GM12878 (cell line): ENCODE data around the gene TRIM41. TPM values are rescaled to one million over a fixed set of nuclear protein-coding genes. Genes with fewer than 3 reads are reported as not detected.

ENCODE experiments used
- ATAC-seq: fragments of 200-7000 bp; cut with Tn5 transposase; 3 replicates; pipeline ENCODE4 v1.9.1; 2020; ENCODE audit warnings: mild to moderate bottlenecking, moderate library complexity
- BruUV-seq: library from RNA; stranded (reverse); fragments of 400-500 nt; replicated peaks from 2 replicates; lab custom pipeline; 2021; lab: Mats Ljungman, UMichigan
- CTCF ChIA-PET: fragments of 300-600 bp; sonication (Branson Sonifier 250); formaldehyde crosslinking; extraction: SDS; loops from one replicate; lab custom pipeline; 2021; ENCODE audit warnings: inconsistent platforms; lab: Yijun Ruan, JAX
- POLR2A ChIA-PET: fragments of 350-600 bp; formaldehyde crosslinking; extraction: SDS; loops from one replicate; lab custom pipeline; 2021; ENCODE audit warnings: inconsistent platforms; lab: Charles Lee
- RAD21 ChIA-PET: fragments of 300-600 bp; sonication (Branson Sonifier 250); formaldehyde crosslinking; loops from one replicate; lab custom pipeline; 2023; ENCODE audit warnings: antibody characterized with exemption; ENCODE audit not compliant: unreplicated experiment; lab: Charles Lee
- SMC1A ChIA-PET: fragments of 300-600 bp; sonication (Branson Sonifier 250); formaldehyde crosslinking; loops from one replicate; lab custom pipeline; 2023; ENCODE audit not compliant: unreplicated experiment, uncharacterized antibody; lab: Charles Lee
- DNase-seq: peaks from one replicate; pipeline ENCODE4 v3.0.0-alpha.2; 2011; ENCODE audit warnings: low read depth, low spot score
- FAIRE-seq: peaks from 3 replicates; lab custom pipeline; 2011; peaks lifted over from hg19 to GRCh38; lab: Jason Lieb, UNC
- H2AFZ ChIP-seq: 2 replicates; pipeline ENCODE4 v1.6.0; 2011; ENCODE audit warnings: low read depth, low read length, control low read depth; ENCODE audit not compliant: control insufficient read depth
- H3K27ac ChIP-seq: 2 replicates; pipeline ENCODE4 v1.5.1; 2011; ENCODE audit warnings: control low read depth; ENCODE audit not compliant: control insufficient read depth, insufficient read depth
- H3K27me3 ChIP-seq, 2 experiments: replicated peaks in 1 of 2; 2 replicates each; pipeline versions ENCODE4 v1.6.0 to v1.6.1; 2011; ENCODE audit warnings: low read length in 1 of 2; ENCODE audit not compliant: control insufficient read depth in 2 of 2, insufficient read depth in 2 of 2
- H3K36me3 ChIP-seq, 2 experiments: 2 replicates each; pipeline ENCODE4 v1.5.1; 2011; ENCODE audit warnings: low read length in 1 of 2; ENCODE audit not compliant: control insufficient read depth in 2 of 2, insufficient read depth in 2 of 2
- H3K4me1 ChIP-seq: 2 replicates; pipeline ENCODE4 v1.6.1; 2011; ENCODE audit warnings: mild to moderate bottlenecking, low read length, moderate library complexity, mixed read lengths; ENCODE audit not compliant: control insufficient read depth, insufficient read depth
- H3K4me2 ChIP-seq: 2 replicates; pipeline ENCODE4 v1.6.0; 2011; ENCODE audit warnings: control low read depth; ENCODE audit not compliant: control insufficient read depth, insufficient read depth
- H3K4me3 ChIP-seq: fragments of 200-600 bp; sonication (generic); 2 replicates; pipeline ENCODE4 v1.5.1; 2016
- H3K79me2 ChIP-seq: 2 replicates; pipeline ENCODE4 v1.6.0; 2011; ENCODE audit warnings: low read length; ENCODE audit not compliant: control insufficient read depth, insufficient read depth
- H3K9ac ChIP-seq: 2 replicates; pipeline ENCODE4 v1.8.0; 2011; ENCODE audit warnings: low read length, control low read depth, mixed read lengths; ENCODE audit not compliant: control insufficient read depth, insufficient read depth
- H3K9me3 ChIP-seq: replicated peaks from 3 replicates; pipeline ENCODE4 v1.5.1; 2011; ENCODE audit warnings: mild to moderate bottlenecking, low read length; ENCODE audit not compliant: control insufficient read depth, insufficient read depth
- H4K20me1 ChIP-seq: 2 replicates; pipeline ENCODE4 v1.6.0; 2011; ENCODE audit not compliant: control insufficient read depth, insufficient read depth
- BACH1 ChIP-seq: fragments of 450-650 bp; IDR thresholded peaks from 2 replicates; pipeline ENCODE4 v1.6.1; 2017; ENCODE audit warnings: mild to moderate bottlenecking, borderline replicate concordance
- BCL3 ChIP-seq: IDR thresholded peaks from 2 replicates; pipeline ENCODE4 v1.6.1; 2011; ENCODE audit warnings: borderline replicate concordance, low read depth, mild to moderate bottlenecking, moderate library complexity, low read length; ENCODE audit not compliant: insufficient read depth, poor library complexity, severe bottlenecking
- CTCF ChIP-seq, 3 experiments: IDR thresholded peaks in 2 of 3; conservative IDR thresholded peaks in 1 of 3; 2 replicates each; pipeline ENCODE4 v1.5.1; 2011; ENCODE audit warnings: low read depth in 3 of 3, low read length in 3 of 3, mild to moderate bottlenecking in 3 of 3, control low read depth in 2 of 3, moderate library complexity in 2 of 3, inconsistent platforms in 1 of 3, mixed read lengths in 1 of 3; ENCODE audit not compliant: control insufficient read depth in 2 of 3, insufficient read depth in 1 of 3; ENCODE audit errors: extremely low read depth in 1 of 3
- HDGF ChIP-seq: fragments of 450-650 bp; IDR thresholded peaks from 2 replicates; pipeline ENCODE4 v1.6.1; 2016; ENCODE audit warnings: antibody characterized with exemption
- JUND ChIP-seq: IDR thresholded peaks from 2 replicates; pipeline ENCODE4 v1.6.1; 2012; ENCODE audit warnings: low read depth, mild to moderate bottlenecking, low read length, improper control_type of control experiment, moderate library complexity
- MTA3 ChIP-seq: IDR thresholded peaks from 2 replicates; pipeline ENCODE4 v1.6.1; 2012; ENCODE audit warnings: low read length, inconsistent platforms, borderline replicate concordance
- MXI1 ChIP-seq: fragments of 150-350 bp; IDR thresholded peaks from 2 replicates; pipeline ENCODE4 v1.6.1; 2011; ENCODE audit warnings: low read depth, mild to moderate bottlenecking, inconsistent platforms, low read length, improper control_type of control experiment
- NFYA ChIP-seq: IDR thresholded peaks from 2 replicates; pipeline ENCODE4 v1.6.1; 2011; ENCODE audit warnings: low read depth, mild to moderate bottlenecking, low read length, improper control_type of control experiment, borderline replicate concordance
- PKNOX1 ChIP-seq: fragments of 450-650 bp; IDR thresholded peaks from 2 replicates; pipeline ENCODE4 v1.6.1; 2016; ENCODE audit warnings: mild to moderate bottlenecking
- POLR2A ChIP-seq: IDR thresholded peaks from 2 replicates; pipeline ENCODE4 v1.6.1; 2011; ENCODE audit warnings: low read depth, mild to moderate bottlenecking, low read length
- RAD21 ChIP-seq: IDR thresholded peaks from 2 replicates; pipeline ENCODE4 v1.6.1; 2011; ENCODE audit warnings: mild to moderate bottlenecking, low read depth, low read length, moderate library complexity; ENCODE audit not compliant: insufficient read depth
- WGBS: methylation state at CpG from one replicate; pipeline ENCODE4 v1.1.6; 2016; ENCODE audit warnings: low lambda C conversion rate; ENCODE audit not compliant: insufficient replicate concordance, insufficient coverage; ENCODE audit errors: missing lambda C conversion rate; 5-methylcytosine and 5-hydroxymethylcytosine counted together
- in situ Hi-C: fragments of 300-500 bp; cut with MboI; formaldehyde crosslinking; loops from 9 replicates; pipeline ENCODE4 v1.14.3; 2018; ENCODE audit warnings: mixed read lengths
- intact Hi-C: fragments of 100-400 bp; cut with micrococcal nuclease; formaldehyde crosslinking; loops from one replicate; pipeline ENCODE4 v1.14.2; 2022; ENCODE audit not compliant: unreplicated experiment
- polyA plus RNA-seq, 11 experiments: library from polyadenylated mRNA; depleted of rRNA in 4 of 11; unstranded in 6 of 11; stranded (reverse) in 5 of 11; fragments of >200 nt; fragmentation: Nextera tagmentation in 4 of 11; fragmentation: Illumina TruSeq in 1 of 11; extraction: Ambion mirVana in 4 of 11; extraction: Trizol in 1 of 11; gene quantifications; 1 replicate in 1 of 11; 2 replicates in 10 of 11; pipeline versions ENCODE4 v1.2.1 to v1.2.3, GENCODE V29; 2011 to 2016; ENCODE audit warnings: inconsistent platforms in 2 of 11, missing spikeins in 2 of 11, low read depth in 1 of 11
- total RNA-seq, 4 experiments: library from RNA; depleted of rRNA in 3 of 4; stranded (reverse); fragments of >200 nt in 3 of 4; fragmentation: Illumina TruSeq in 1 of 4; extraction: Trizol in 1 of 4; gene quantifications; 2 replicates each; pipeline versions ENCODE4 v1.2.1 to v1.2.3, GENCODE V29; 2013 to 2021

The TRIM41 gene
- total and polyA plus RNA-seq, 10 of the 15 experiments (the other 5 are each of a cell fraction or from before 2014, with no cell fraction given), result 1.0 to 28.9 (median 10.6) TPM

- no peak for TF ChIP-seq NFYA
- no peak for TF ChIP-seq JUND
- TF ChIP-seq, all 136 proteins: peak for 3
Observed at GRCh38 chr5:181239062-181239663, 16.1 kb downstream of the TRIM41 start (continued).

- no peaks in the 10 kb centered on the region for H3K9me3 ChIP-seq
- in situ Hi-C loops, result no loop called here
- 0% methylated on average over 5 of the region's 6 CpGs for WGBS
- peaks cover 77% of the 10 kb centered on the region for H3K79me2 ChIP-seq
- peaks cover 16% of the 10 kb centered on the region for H4K20me1 ChIP-seq
- H3K27me3 ChIP-seq, result no peaks in the 10 kb centered on the region
- 0 out of 2 replicates have a peak, but pooled peaks have one; percentile 4 for TF ChIP-seq RAD21
- TF ChIP-seq HDGF, result no peak
- peak; percentile 48 for TF ChIP-seq MXI1
- TF ChIP-seq BCL3, result no peak
- 0 out of 2 replicates have a peak, but pooled peaks have one; percentile 47 for TF ChIP-seq MTA3
- TF ChIP-seq CTCF (IDR thresholded peaks at IDR 0.05 in 2 of 3, conservative IDR thresholded peaks at IDR 0.05 in 1 of 3; ENCODE audit: control insufficient read depth in 2 of 3, extremely low read depth in 1 of 3, insufficient read depth in 1 of 3, low read depth in 3 of 3, low read length in 3 of 3), result peak in 2 of 3 experiments; percentile 5 to 11; a peak in 1 of 6 replicates
- 0 out of 2 replicates have a peak, but pooled peaks have one; percentile 35 for TF ChIP-seq POLR2A
- 0 out of 2 replicates have a peak, but pooled peaks have one; percentile 53 for TF ChIP-seq BACH1
- TF ChIP-seq PKNOX1, result peak; percentile 56; the same call in 1 of the 2 replicates
- RAD21 ChIA-PET, result interaction anchor here (1.8 kb wide), 1 partner anchor 16 kb away, joined by 6 read pairs; no protein-coding TSS in a partner anchor
- no TSS peak for BruUV-seq
- POLR2A ChIA-PET, result interaction anchor here (0.6 to 2.6 kb wide), 5 partner anchors 13 to 191 kb away, joined by 3 to 22 read pairs (median 5); partner anchors contain the start of gene TRIM41
- peak overlapping the region; percentile 92 for H3K27ac ChIP-seq
- SMC1A ChIA-PET, result interaction anchor here (0.8 to 1.1 kb wide), 3 partner anchors 9 to 17 kb away, joined by 3 to 4 read pairs (median 3); no protein-coding TSS in a partner anchor
- peak; percentile 54 for ATAC-seq
- peak overlapping the region; percentile 88 for H3K9ac ChIP-seq
- H2AFZ ChIP-seq, result no peak overlapping the region
- CTCF ChIA-PET, result interaction anchor here (0.5 to 1.5 kb wide), 5 partner anchors 10 to 1361 kb away, joined by 3 to 4 read pairs (median 3); no protein-coding TSS in a partner anchor
- intact Hi-C loops, result no loop called here
- no peak for DNase-seq
- H3K4me3 ChIP-seq, result peak overlapping the region; percentile 98
- peaks cover 22% of the 10 kb centered on the region for H3K4me1 ChIP-seq
- FAIRE-seq, result peak; percentile 31
- H3K36me3 ChIP-seq, result peaks cover 29 to 42% of the 10 kb centered on the region in 2 experiments
- peak overlapping the region; percentile 92 for H3K4me2 ChIP-seq
Observed at GRCh38 chr5:181241393-181241975, 18.4 kb downstream of the TRIM41 start.
